Midbrain (tissue), 1 donor: ENCODE results near the gene SHROOM3.
"Not testable (repeated sequence)": the region's sequence is repeated elsewhere in the genome, so short reads cannot be mapped to it uniquely, and the experiment has no call there.

Experiments
- DNase-seq: peaks from one replicate; lab custom pipeline; 2025; lab: John Stamatoyannopoulos, UW

The SHROOM3 gene

GRCh38 chr4:76445911-76446310 is 10.9 kb downstream of the SHROOM3 start:
- DNase-seq: no peak

GRCh38 chr4:76447393-76447851 is 12.4 kb downstream of the SHROOM3 start:
- DNase-seq: peak; percentile 29

- no peak for DNase-seq
Observed at GRCh38 chr4:76448211-76448610, 13.2 kb downstream of the SHROOM3 start.

- DNase-seq: no peak
Observed at GRCh38 chr4:76449362-76449767, 14.3 kb downstream of the SHROOM3 start.

- no peak for DNase-seq
Observed at GRCh38 chr4:76449833-76450232, 14.8 kb downstream of the SHROOM3 start.

- no peak for DNase-seq
Observed at GRCh38 chr4:76453232-76453631, 18.2 kb downstream of the SHROOM3 start.

- DNase-seq: not testable (repeated sequence)
Observed at GRCh38 chr4:76454073-76454472, 19.0 kb downstream of the SHROOM3 start.

GRCh38 chr4:76457885-76458284 is 22.9 kb downstream of the SHROOM3 start:
- no peak for DNase-seq

- no peak for DNase-seq
Observed at GRCh38 chr4:76458297-76458696, 23.3 kb downstream of the SHROOM3 start.

GRCh38 chr4:76458825-76459224 is 23.8 kb downstream of the SHROOM3 start:
- no peak for DNase-seq

GRCh38 chr4:76459291-76459723 is 24.3 kb downstream of the SHROOM3 start:
- peak; percentile 19 for DNase-seq

GRCh38 chr4:76463568-76463967 is 28.5 kb downstream of the SHROOM3 start:
- no peak for DNase-seq

GRCh38 chr4:76470064-76470463 is 35.0 kb downstream of the SHROOM3 start:
- no peak for DNase-seq

GRCh38 chr4:76470532-76470931 is 35.5 kb downstream of the SHROOM3 start:
- DNase-seq: no peak

- no peak for DNase-seq
Observed at GRCh38 chr4:76476571-76476970, 41.5 kb downstream of the SHROOM3 start.

- DNase-seq: no peak
Observed at GRCh38 chr4:76484654-76485053, 49.6 kb downstream of the SHROOM3 start.

- DNase-seq: no peak
Observed at GRCh38 chr4:76485450-76485849, 50.4 kb downstream of the SHROOM3 start.

GRCh38 chr4:76486588-76487276 is 51.7 kb downstream of the SHROOM3 start:
- DNase-seq: no peak

GRCh38 chr4:76487621-76488020 is 52.6 kb downstream of the SHROOM3 start:
- DNase-seq: no peak

GRCh38 chr4:76488455-76488854 is 53.4 kb downstream of the SHROOM3 start:
- DNase-seq: no peak

GRCh38 chr4:76488888-76489685 is 54.1 kb downstream of the SHROOM3 start:
- no peak for DNase-seq

- DNase-seq: no peak
Observed at GRCh38 chr4:76489686-76490161, 54.7 kb downstream of the SHROOM3 start.

GRCh38 chr4:76492055-76492454 is 57.0 kb downstream of the SHROOM3 start:
- no peak for DNase-seq
